Measurements from ENCODE around the gene MBP.

MBP gene

DNA sequence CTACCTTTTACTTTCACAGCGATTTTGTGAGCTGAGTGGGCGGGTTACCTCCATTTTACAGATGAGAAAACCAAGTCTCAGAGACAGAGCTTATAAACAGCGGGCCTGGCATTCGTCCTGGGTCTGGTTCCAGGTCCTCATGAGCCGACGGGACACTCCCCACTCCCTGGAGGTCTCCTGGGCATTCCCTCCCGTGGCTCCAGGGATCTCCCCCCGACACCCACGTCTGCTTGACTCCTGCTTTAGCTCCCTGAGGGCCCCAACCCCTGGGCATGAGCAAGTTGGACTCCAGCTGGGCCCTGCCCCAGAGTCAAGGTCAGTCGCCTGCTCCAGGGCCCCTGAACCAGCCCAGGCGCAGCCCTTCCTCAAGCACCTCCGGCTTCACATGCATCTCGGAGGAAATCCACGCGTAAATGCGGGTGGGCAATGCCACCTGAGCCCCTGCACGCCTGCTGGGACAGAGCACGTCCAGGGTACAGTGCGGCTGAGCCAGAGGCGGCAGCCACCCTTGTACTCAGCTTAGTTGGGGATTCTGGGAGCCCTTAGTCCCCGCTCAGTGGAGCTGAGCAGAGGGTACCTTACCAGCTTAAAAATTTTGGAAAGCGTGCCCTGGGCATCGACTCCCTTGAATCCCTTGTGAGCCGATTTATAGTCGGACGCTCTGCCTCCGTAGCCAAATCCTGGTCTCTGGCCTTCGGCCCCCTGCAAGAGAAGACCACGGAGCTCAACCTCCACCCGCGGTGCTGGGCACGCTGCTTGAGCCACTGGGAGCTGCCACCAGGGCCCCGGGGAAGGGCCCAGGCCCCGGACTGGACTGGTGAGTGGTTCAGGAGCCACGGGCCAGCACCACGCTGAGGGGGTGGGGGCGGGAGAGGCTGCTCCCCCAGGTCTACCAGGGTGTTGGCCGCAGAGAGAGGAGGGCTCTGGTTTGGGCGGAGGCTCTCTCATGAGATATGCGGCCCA, 148.1 kb downstream of the MBP start:
- TF ChIP-seq SPI1 (IDR thresholded peaks at IDR 0.05; ENCODE audit: low read depth, low read length) (no peak), TAF1 (IDR thresholded peaks at IDR 0.05; ENCODE audit: low read depth, low read length) (no peak), POLR2A (IDR thresholded peaks at IDR 0.05; ENCODE audit: low read depth, low read length) (no peak), POLR2AphosphoS5 (IDR thresholded peaks at IDR 0.05; ENCODE audit: low read depth, low read length) (no peak), PAX5 (IDR thresholded peaks at IDR 0.05; ENCODE audit: insufficient read depth, low read length, severe bottlenecking) (no peak), POU2F2 (IDR thresholded peaks at IDR 0.05; ENCODE audit: low read depth, low read length) (no peak)
- FAIRE-seq (no peak), DNase-seq (ENCODE audit: insufficient read length, low spot score) (no peak)

DNA sequence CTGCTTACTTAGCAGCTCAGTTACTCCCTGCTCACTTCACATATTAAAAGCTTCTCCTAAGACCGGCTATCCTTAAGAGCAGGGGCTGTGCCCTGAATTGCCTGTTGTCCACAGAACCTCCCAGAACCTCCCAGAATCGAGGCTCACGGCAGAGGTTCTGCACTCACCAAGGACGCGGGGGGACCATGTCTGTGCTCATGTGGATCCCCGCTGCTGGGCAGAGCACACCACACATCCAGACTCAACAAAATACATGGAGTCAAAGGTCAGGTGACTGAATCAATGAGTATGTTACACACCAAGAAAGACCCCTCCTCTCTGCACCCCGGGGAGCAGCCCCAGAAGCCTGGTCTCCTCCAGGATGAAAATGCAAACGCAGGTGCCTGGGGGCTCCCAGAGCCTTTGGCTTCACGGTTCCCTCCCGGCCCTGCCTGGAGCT, 149.0 kb downstream of the MBP start:
- TF ChIP-seq TAF1 (IDR thresholded peaks at IDR 0.05; ENCODE audit: low read depth, low read length) (no peak), POU2F2 (IDR thresholded peaks at IDR 0.05; ENCODE audit: low read depth, low read length) (no peak), PAX5 (IDR thresholded peaks at IDR 0.05; ENCODE audit: insufficient read depth, low read length, severe bottlenecking) (no peak), POLR2AphosphoS5 (IDR thresholded peaks at IDR 0.05; ENCODE audit: low read depth, low read length) (no peak), SPI1 (IDR thresholded peaks at IDR 0.05; ENCODE audit: low read depth, low read length) (no peak), POLR2A (IDR thresholded peaks at IDR 0.05; ENCODE audit: low read depth, low read length) (no peak)
- no peak for FAIRE-seq
- DNase-seq (ENCODE audit: insufficient read length, low spot score): no peak

DNA sequence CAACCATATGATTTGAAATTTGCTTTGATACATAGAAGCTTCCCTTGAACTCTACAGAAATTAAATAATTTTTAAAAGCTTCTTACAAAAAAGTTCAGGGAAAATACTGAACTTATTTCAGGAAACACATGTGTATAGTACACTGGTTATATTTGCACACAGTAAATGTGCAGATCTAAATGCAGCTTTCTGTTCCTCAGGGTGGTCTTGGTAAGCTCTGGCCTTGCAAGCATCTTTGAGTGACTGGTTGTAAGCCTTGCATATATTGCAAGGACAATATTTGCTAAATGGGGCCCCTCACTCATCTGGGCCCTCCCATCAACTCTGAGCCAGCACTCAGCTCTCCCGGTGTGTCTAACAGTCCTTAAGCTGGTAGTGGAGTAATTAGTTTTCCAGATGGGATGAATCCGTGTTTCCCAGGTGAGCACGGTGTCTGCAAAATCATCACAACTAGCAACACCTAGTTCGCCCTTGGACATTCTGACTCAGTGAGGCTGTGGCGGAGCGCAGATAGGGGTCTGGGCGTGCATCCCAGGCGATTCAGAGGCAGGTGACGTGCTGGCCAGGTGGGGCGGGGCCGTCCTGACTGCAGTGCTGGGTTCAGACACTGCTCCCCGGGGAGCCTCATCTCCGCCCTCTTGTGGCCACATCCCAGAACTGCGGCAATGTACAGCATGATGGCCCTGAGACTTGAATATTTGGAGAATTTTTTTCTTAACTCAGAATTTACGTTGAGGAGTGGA, 149.6 kb downstream of the MBP start:
- peak; percentile 98 for FAIRE-seq
- peak; percentile 91 for DNase-seq (ENCODE audit: insufficient read length, low spot score)
- TF ChIP-seq POU2F2 (IDR thresholded peaks at IDR 0.05; ENCODE audit: low read depth, low read length) (0 out of 2 replicates have a peak, but pooled peaks have one; percentile 32), TAF1 (IDR thresholded peaks at IDR 0.05; ENCODE audit: low read depth, low read length) (no peak), SPI1 (IDR thresholded peaks at IDR 0.05; ENCODE audit: low read depth, low read length) (no peak)

DNA sequence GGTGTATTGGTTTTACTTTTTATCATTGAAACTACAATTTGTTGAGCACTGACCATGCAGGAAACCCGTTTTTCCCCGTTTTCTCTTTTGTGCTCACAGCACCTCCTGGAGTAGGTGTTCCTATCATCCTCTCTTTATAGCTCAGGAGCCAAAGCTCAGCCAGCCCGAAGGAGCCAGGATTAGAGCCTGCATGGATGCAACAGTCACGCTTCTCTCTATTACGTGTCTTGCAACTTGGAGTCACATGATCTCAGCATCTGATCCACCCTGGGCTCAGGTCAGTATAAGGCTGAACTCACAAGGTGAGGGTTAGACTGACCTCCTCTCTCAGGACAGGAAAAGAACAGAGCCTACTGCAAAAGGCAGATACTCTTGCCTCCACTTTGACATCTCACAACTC, 150.5 kb downstream of the MBP start:
- peak; percentile 71 for FAIRE-seq
- TF ChIP-seq PAX5 (IDR thresholded peaks at IDR 0.05; ENCODE audit: insufficient read depth, low read length, severe bottlenecking): no peak
- TF ChIP-seq POU2F2 (IDR thresholded peaks at IDR 0.05; ENCODE audit: low read depth, low read length): no peak
- no peak for TF ChIP-seq SPI1 (IDR thresholded peaks at IDR 0.05; ENCODE audit: low read depth, low read length)
- no peak for TF ChIP-seq POLR2AphosphoS5 (IDR thresholded peaks at IDR 0.05; ENCODE audit: low read depth, low read length)
- TF ChIP-seq TAF1 (IDR thresholded peaks at IDR 0.05; ENCODE audit: low read depth, low read length): no peak
- TF ChIP-seq POLR2A (IDR thresholded peaks at IDR 0.05; ENCODE audit: low read depth, low read length): no peak

DNA sequence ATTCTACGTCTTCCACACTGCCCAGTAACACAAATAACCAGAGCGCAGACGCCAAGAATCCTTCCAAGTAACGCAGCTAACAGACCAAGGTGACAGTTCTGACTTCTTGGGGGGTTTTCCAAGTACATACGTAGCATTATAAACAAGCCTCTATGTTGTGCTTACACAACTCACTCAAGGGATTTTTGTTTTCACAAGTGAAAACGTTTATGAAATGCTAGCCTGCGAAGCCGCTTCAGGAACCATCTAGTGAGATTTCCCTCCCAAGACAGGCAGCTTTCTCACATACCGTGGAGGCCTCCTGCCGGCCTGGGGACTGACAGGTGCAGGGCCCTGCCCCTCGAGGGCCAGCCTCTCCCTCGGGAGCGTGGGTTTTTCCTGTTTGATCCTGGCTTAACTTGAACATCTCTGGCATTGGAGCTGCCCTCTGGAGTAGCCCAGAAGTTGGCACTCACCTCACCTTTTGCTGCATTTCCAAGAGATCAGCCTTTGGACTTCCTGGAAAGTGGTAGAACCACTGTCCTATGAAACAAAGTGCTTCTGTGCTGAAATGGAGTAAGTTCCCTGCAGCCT, 151.1 kb downstream of the MBP start:
- FAIRE-seq (peak; percentile 90), DNase-seq (ENCODE audit: insufficient read length, low spot score) (no peak)
- TF ChIP-seq TAF1 (IDR thresholded peaks at IDR 0.05; ENCODE audit: low read depth, low read length) (no peak), POLR2A (IDR thresholded peaks at IDR 0.05; ENCODE audit: low read depth, low read length) (no peak), POU2F2 (IDR thresholded peaks at IDR 0.05; ENCODE audit: low read depth, low read length) (no peak), PAX5 (IDR thresholded peaks at IDR 0.05; ENCODE audit: insufficient read depth, low read length, severe bottlenecking) (no peak), SPI1 (IDR thresholded peaks at IDR 0.05; ENCODE audit: low read depth, low read length) (no peak), POLR2AphosphoS5 (IDR thresholded peaks at IDR 0.05; ENCODE audit: low read depth, low read length) (no peak)

More for the DNA sequence above, 150.5 kb downstream of the MBP start:
- DNase-seq (ENCODE audit: insufficient read length, low spot score): no peak

DNA sequence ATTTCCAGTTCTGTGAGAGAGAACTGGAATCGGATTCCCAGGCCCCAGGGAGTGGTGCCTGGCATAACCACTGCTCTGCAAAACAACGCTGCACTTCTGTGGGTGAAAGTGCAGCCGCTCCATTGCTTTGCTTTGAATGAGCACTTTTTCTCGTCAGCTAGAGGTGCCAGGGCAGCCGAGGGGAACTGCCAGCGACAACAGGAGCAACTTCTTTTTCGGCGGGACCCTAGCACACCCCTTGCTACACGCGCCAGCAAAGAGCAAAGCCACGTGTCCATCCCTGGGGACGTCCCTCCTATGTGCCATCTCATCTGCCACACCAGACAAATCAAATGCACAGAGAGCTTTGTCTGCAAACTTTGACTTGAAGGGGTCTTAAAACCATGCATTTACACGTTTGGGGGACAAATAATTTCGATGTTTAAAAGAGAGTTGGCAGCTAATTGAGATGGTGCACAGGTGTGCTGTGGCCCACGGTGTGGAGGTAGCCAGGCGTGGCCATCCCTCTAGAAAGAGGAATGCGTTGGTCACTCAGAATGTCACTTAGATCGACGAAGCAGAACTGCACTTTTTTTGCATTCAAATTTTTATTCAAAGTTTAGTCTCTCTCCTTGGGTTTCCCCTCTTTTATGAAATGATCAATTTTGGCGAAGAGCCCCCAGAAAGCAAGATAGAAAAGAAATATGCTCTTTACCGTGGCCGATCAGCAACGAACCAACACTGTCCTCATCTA, 151.8 kb downstream of the MBP start:
- FAIRE-seq: no peak
- TF ChIP-seq PAX5 (IDR thresholded peaks at IDR 0.05; ENCODE audit: insufficient read depth, low read length, severe bottlenecking) (peak; percentile 75), POLR2A (IDR thresholded peaks at IDR 0.05; ENCODE audit: low read depth, low read length) (no peak), TAF1 (IDR thresholded peaks at IDR 0.05; ENCODE audit: low read depth, low read length) (no peak), POLR2AphosphoS5 (IDR thresholded peaks at IDR 0.05; ENCODE audit: low read depth, low read length) (no peak), SPI1 (IDR thresholded peaks at IDR 0.05; ENCODE audit: low read depth, low read length) (peak; percentile 34; the same call in 1 of the 2 replicates)
- no peak for DNase-seq (ENCODE audit: insufficient read length, low spot score)

DNA sequence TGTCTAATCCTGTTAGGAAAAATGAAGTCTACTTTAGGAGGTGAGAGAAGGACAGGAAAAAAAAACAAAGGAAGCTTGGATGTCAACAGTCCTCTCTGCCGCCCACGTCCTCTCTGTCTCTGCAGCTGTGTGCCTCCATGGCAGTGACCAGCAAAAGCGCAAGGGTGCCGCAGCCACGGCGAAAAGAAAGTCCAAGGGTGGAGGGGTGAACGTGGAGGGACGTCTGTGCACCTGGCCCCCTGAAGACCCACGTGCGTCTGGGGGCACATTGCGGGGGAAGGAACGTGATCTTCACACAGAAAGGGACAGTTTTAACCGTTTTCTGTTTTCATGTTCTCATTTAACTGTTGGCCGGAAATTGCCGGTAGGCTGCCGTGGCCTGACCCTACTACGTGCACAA, 152.7 kb downstream of the MBP start:
- no peak for FAIRE-seq
- no peak for DNase-seq (ENCODE audit: insufficient read length, low spot score)
- TF ChIP-seq POU2F2 (IDR thresholded peaks at IDR 0.05; ENCODE audit: low read depth, low read length) (no peak), SPI1 (IDR thresholded peaks at IDR 0.05; ENCODE audit: low read depth, low read length) (no peak), TAF1 (IDR thresholded peaks at IDR 0.05; ENCODE audit: low read depth, low read length) (no peak), PAX5 (IDR thresholded peaks at IDR 0.05; ENCODE audit: insufficient read depth, low read length, severe bottlenecking) (no peak), POLR2AphosphoS5 (IDR thresholded peaks at IDR 0.05; ENCODE audit: low read depth, low read length) (no peak), POLR2A (IDR thresholded peaks at IDR 0.05; ENCODE audit: low read depth, low read length) (no peak)

DNA sequence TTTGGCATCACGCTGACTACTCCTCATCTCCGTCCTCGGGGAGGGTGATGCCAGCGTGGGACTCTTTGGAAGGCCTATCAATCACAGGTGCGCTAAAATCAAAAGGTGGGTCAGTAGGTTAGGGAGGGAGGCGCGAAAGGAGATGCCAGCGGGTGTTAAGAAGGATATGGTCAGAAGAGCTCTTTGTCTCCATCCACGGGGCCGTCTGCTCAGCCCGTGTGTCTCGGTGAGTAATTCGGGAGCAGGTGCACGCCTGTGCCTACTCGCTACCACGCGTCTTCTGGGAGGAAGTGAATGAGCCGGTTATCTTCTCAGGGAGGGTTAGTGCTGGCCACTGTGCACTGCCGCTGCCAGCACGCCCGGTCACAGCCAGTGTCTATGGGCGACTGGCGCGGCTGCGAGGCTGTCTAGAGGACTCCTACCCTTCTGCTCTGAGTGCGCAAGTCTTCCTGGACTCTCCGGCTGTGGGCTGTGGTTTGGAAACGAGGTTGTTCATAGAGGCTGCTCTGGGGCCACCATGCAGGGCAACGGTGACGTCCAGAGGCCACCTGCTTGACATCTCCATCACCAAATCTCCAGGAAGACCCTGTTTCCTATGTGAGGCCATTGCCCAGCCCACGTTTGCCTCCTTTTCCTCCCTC, 153.4 kb downstream of the MBP start:
- DNase-seq (ENCODE audit: insufficient read length, low spot score) (no peak), FAIRE-seq (no peak)
- no peak for TF ChIP-seq POLR2AphosphoS5 (IDR thresholded peaks at IDR 0.05; ENCODE audit: low read depth, low read length)
- TF ChIP-seq TAF1 (IDR thresholded peaks at IDR 0.05; ENCODE audit: low read depth, low read length): no peak
- TF ChIP-seq SPI1 (IDR thresholded peaks at IDR 0.05; ENCODE audit: low read depth, low read length): no peak
- no peak for TF ChIP-seq POLR2A (IDR thresholded peaks at IDR 0.05; ENCODE audit: low read depth, low read length)
- no peak for TF ChIP-seq PAX5 (IDR thresholded peaks at IDR 0.05; ENCODE audit: insufficient read depth, low read length, severe bottlenecking)
- TF ChIP-seq POU2F2 (IDR thresholded peaks at IDR 0.05; ENCODE audit: low read depth, low read length): no peak

Measured in GM12891 (cell line).